NCI-H82 (cell line): ENCODE data around the gene DUOX1.
A peak's percentile ranks its signal among the peaks of the same experiment; 100 is the strongest.
"Not testable (repeated sequence)": the region's sequence is repeated elsewhere in the genome, so short reads cannot be mapped to it uniquely, and the experiment has no call there.

ENCODE experiments used
- DNase-seq: peaks from one replicate; lab custom pipeline; 2025; lab: John Stamatoyannopoulos, UW

The DUOX1 gene

DNA sequence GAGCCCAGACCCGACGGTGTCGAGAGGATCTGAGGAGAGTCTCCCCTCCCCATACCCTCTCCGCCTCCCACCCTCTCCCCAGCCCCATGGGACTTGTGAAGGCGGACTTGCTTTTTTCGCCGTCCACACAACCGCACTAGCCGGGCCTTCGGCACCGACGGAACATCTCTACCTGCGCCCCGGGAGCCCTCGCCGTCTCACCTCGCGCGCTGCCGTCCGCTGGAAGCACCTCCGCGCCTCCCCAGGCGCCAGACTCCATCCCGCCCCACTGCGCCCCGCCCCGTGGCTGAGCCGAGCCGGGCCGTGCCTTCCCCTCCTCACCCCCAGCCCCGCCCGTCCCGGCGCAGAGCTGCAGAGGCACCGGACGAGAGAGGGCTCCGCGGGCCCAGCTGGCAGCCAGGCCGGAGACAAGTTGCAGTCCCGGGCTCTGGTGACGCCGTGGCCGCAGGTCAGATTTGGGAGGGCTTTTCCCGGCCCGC, at the start of gene DUOX1, which contains the start of gene DUOXA1:
Gene DUOX1 (plus strand): TSS at position 344 of the 479 bp plus-strand sequence. CDS start 1,973 bp downstream, outside the sequence.
Gene DUOXA1 (minus strand): TSS at position 229 of the 479 bp plus-strand sequence. CDS start 6,865 bp downstream, outside the sequence.
- peak; percentile 38 for DNase-seq

DNA sequence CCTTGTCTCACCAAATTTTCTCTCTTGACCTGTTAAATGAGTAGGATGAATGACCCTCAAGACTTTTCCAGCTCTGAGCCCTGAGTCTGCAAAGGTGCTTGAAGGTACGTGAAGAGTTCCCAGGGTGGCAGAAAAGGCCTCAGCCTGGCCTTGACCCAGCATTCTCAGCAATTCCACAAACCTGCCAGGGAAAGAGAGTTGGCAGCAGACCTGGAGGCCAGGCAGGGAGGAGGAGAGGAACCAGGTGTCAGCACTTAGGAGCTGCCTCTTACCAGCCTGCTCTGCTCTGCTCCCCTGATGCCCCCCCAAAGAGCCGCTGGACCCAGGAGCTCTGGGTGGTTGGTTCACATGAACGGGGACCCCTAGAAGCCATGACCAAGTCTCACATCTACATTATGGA, 49.2 kb upstream of the DUOX1 start:
- not testable (repeated sequence) for DNase-seq

DNA sequence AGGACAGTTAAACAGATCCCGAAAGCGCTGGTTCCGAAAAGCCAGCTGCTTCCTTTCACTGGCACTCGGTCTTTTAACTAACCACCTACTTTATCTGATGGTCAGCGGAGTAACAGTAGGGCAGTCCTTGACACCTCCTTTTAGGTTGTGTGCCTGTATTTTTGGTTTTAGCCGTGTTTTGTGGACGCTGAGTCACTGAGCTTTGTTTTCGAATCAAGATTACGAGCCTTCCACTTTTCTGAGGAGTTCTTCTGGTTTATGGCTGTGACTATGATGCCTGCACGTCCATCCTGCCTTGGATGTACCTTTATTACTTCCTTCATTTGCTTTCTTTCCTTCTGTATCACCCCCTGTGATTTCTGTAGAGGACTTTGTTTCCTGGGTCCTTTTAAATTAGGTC, 47.4 kb upstream of the DUOX1 start:
- not testable (repeated sequence) for DNase-seq

DNA sequence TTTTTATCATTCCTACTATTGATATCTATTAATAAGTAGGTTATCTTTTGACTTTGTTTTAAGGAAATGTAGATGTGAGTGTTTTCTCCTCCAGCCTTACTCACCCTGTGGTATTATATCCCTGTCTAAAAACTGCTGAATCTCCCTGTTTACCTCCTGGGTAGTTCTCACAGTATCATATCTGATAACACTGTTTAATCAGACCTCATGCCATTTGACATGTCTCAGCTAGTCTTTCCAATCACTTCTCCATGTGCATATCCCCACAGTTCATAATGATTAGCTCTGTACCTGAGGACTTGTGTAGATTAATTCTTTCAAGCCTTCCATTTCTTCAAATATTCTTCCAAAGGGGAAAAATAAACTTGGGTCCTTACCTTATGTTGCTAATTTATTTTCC, 46.6 kb upstream of the DUOX1 start:
- DNase-seq = no peak

DNA sequence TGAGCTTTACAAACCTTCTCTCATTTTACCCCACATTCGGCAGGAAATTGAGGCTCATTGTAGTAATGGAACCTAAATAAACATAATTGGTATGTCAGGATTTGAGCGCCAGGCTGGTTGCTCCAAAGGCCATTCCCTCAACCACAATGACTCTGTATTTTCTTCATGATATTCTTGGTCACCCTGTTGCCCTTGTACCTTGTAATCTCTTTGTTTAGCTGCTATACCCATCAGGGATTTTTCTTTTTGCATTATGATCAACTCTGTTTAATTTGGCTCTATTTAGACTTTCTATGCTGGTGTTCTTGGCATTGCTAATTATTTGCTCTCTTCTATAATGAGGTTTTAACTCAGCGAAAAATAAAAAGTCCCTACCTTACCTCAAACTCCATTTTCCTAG, 45.6 kb upstream of the DUOX1 start:
- DNase-seq = no peak

DNA sequence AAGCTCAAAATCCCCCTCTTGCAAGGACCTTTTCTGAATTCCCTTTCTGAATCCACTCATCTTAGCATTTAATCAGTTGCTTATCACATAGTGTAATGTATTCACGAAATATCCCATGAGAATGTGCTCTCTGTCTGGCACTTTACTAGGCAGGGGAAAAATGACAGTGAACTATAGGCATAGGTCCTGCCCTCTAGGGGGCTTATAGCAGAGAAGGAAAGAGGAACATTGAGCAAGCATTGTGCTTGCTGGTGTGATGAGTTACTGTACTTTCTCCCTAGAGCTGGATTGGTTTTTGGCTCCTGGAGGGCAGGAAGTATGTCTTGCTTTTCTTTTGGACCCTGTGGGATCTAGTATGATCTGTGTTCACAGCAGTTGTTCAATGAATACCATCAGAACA, 42.3 kb upstream of the DUOX1 start:
- DNase-seq = peak; percentile 14

DNA sequence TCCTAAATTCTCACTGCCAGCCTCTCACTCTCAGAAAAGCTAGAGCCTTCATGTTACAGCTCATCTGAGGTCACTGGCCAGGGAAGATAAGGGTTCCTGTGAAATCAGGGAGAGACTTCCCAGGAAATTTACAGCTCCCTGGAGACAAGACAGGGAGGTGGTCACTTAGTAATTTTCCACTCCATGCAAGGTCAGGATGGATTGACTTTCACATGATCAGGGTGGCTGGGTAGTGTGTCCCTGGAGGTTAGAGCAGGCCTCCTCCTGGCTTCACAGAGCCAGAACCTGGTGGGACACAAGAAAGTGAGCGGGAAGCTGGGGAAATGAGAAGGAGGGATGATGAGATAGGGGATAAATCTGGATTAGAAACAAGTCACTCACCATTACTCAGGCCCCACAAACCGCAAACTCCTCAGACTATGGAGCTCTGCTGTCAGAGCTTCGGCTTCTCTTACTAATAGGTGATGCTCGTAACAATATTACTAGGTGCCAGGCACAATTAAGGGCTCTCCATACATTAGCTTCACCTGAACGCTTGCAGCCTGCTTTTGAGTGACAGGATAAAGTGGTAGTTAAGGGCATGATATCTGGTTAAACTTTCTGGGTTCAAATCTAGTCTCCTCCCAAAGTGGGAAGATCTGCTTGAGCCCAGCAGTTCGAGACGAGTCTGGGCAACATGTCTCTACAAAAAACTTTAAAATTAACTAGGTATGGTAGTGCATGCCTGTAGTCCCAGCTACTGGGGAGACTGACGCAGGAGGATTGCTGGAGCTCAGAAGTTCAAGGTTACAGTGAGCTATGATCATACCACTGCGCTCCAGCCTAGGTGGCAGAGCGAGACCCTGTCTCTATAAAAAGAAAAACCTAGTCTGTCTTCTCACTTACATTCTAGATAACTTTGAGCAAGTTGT, 40.7 kb upstream of the DUOX1 start:
- DNase-seq = peak; percentile 10

DNA sequence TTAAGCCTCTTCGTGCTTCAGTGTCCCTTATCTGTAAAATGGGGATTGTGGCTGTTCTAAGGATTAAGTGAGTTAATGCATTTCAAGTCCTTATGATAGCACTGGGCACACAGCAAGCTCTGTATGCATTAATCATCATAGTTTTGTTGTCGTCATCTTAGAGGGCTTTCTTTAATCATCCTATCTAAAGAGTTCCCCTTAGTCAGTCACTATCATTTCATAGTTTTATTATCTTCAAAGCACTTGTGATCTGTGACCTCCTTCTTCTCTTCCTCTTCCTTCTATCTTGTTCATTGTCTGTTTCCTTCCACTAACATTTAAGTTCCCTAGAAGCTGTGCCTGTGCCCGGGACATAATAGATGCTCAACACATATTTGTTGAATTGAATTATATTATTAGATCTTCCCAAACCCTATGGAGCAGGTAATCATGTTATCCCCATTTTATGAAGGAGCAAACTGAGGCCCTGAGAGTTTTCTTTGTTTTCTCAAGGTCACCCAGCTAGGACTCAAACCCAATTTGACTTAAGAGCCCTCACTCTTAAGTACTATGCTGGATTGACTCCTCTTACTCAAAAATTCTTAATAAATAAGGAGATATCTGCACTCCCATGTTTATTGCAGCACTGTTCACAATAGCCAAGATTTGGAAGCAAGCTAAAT, 40.0 kb upstream of the DUOX1 start:
- DNase-seq = no peak

DNA sequence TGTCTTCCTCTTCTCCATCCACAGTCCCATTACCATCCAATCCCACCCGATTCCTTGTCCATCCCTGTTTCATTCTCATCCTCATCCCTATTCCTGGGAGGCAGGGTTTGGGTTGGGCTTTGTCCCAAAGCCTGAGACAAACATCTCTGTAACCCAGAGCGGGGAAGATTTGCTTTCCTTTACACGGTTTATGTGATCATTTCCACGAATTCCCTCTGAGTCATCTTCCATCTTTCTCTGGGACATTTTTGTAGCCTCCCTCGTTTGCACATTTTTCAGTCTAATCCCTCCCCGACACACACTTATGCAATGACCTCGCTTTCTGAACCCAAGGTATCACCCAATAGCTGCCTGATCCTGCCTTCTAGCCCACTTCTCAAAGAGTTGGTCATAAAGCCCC, 38.6 kb upstream of the DUOX1 start:
- no peak for DNase-seq

DNA sequence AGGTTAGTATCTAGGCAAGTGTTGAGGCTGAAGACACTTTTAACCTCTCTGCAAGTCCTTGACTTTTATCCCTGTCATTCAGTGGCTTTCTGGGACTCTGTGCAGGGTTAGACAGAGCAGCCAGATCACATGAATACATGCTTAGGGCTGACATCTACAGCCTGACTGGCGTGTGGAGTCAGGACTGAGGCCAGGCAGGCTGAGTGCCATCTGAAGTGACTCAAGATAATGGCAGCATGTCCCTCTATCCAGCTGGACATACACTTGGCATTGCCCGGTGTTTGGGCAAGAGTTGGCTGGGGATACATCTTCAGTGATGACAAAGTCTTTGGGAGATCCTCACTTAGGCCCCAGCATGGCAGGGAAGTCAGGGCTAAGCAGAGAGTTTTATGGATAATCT, 38.2 kb upstream of the DUOX1 start:
- DNase-seq = no peak

DNA sequence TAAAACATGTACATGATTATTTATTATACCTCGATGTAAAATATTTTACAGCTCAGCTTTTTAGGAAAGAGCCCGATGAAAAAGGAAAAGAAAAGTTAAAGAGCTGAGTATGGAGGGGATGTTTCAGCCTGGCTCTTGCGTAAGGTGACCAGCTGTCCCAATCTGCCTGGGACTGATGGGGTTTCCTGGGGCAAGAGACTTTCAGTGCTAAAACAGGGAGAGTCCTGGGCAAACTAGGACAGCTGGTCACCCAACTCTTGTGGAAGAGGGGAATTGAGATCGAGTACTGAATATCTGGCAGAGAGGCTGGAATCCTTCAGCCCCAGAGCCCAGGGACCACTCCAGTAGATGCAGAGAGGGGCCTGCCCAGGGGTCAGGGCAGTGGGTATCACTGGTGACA, 36.8 kb upstream of the DUOX1 start:
- no peak for DNase-seq

DNA sequence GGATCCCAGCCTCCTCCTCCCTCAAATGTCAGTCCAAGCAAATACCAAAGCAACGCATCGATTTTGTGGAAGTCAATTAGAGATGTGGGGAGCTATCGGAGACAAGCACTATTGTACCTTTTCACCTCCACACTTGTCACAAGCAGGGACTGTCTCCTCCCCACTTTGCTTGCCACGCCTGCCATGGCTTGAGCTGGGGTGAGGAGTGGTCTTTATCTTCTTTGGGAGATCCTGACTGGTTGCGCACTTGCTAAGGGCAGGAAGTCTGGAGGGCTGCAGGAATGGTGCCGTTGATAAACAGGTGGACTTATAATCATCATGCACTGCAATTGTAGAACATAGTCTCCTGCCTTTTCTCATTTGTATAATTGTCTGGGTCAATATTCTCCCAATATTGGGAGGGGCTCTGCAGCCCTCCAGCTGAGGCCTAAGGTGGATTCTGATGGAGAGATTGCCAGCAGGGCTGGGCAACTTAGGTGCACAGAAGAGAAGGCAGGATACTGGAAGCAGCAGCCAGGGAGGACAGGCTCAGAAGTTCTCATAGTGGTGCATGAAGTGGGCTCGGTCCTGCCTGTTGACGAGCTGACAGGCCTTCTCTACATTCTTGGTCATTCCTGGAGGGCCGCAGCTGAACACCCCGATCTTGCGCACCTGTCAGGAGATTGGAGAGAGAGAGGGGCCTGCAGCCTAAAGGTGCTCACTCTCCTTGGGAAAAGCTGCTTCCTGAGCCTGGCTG, 36.0 kb upstream of the DUOX1 start:
- DNase-seq = no peak

DNA sequence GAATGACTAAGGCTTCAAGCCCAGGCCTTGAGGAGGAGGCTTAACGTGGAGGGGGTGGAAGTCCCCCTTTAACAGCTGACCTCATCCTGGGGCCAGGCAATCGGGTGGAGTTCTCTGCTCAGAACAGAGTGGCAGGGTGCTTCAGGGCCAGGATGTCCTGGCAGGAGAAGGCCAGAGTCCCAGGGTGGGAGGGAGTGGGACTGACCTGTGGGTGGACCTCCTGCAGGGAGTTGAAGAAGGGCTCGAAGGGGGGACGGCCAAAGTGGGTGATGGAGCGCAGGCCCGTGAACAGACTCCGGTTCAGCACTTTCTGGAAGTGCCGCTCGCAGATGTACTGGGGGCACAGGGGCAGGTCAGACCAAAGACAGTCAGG, 35.5 kb upstream of the DUOX1 start:
- DNase-seq = peak; percentile 10

DNA sequence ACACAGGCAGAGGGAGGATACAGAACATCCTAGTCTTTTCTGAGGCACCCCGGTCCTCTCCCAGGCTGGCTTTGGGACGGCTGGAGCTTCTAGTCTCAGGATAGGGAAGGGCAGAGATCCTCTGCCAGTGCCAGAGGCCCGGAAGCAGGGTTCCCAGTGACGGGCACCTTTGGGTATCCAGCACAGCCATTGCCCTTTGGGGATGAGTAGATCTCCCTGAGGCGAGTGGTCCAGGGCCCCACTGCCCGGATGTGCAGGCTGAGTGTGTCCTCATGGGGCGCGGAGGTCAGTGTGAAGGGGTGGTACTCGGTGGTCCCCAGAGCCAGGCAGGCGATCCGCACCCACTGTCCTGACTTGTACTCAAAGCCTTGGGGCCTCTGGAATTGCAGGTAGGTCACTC, 34.1 kb upstream of the DUOX1 start:
- DNase-seq = no peak

DNA sequence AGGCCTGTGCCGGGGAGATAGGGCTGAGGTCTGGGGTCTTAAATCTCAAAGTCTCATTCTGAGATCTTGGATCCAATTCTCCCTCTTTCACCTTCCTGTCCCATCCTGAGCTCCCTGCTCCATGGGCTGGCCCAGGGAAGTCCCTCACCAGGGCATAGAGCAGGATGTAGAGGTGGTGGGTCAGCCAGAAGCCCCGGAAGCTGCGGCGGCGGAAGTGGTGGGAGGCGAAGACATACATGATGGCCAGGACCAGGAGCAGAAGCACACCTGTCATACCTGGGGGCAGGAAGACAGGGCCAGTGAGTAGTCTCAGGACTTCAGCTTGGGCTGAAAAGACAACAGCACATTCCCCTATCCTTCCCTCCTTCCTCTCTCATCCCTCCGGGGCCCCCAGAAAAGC, 32.3 kb upstream of the DUOX1 start:
- no peak for DNase-seq

DNA sequence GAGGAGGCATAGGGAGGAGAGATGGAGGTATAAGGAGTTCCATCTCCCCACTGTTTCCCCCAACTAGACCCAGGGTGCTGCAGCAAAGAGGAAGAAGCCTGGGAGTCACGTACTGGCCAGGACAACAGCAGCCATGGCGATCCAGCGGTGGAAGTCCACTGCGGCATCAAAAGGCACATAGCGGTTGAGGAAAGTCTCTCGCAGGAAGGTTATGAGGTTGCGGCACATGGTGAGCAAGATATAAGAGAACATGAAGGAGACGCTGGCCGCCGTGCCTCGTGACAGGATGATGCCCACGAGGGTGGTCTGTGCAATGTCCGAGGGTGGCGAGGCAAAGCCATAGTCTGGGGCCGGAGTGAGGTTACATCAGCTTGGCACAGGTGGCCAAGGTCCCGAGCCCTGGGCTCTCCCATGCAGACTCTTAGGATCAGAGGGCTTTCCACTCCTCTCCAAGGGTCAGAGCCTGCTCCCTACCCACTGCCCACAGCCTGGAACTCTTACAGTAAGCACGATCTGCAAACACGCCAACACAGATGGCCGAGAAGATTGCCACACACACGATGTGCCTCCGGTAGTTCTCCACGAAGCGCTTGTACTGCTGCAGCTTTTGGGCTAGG, 30.1 kb upstream of the DUOX1 start:
- no peak for DNase-seq

DNA sequence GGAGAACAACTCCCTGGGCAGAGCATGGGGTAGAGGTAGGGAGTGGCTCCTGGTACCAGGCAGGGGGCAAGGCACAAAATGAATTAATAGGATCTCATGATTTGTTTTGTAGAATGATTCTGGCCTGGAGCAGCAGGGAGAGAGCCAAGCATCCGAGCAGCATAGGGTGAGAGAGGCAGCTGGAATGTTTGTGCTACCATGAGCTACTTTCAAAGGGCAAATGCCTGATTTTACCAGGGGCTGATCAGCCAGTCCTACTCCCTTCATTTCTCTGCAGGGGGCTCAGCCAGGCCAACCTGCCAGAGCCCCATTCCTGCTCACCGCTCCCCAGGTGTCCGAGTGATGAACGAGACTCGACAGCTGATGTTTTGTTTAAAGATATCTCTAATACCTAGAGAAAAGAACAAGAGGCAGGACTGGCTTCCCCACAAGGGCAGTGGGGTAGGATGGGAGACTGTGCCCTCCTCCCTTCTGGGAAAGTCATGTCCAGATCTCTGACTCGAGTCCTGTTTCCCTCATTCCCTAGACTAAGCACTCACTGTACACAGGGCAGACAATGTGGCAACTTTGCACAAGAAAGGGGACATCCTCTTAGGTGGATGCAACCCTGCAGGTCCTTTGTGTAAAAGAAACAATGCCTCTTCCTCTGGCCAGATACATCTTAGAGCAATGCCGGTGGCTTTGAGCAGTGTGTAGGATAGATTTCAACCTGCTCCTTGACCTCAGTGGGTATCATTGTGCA, 28.7 kb upstream of the DUOX1 start:
- no peak for DNase-seq

DNA sequence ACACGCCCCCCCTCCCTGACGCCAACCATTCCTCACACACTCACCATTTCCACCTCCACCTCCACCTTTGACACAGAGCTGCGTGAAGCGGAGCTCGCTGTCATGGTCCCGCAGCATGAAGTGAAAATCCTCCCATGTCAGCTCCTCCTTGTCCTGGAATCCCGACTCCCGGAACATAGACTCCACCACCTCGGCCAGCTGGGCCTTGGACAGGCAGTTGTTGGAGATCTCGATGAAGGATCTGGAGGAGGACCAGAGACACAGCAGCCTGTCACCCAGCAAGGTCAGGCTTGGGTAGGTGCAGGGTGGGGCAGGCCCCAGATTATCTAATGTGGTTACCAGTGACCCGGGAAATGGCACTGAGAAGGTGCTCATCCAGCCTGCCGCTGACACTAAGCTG, 28.0 kb upstream of the DUOX1 start:
- no peak for DNase-seq

DNA sequence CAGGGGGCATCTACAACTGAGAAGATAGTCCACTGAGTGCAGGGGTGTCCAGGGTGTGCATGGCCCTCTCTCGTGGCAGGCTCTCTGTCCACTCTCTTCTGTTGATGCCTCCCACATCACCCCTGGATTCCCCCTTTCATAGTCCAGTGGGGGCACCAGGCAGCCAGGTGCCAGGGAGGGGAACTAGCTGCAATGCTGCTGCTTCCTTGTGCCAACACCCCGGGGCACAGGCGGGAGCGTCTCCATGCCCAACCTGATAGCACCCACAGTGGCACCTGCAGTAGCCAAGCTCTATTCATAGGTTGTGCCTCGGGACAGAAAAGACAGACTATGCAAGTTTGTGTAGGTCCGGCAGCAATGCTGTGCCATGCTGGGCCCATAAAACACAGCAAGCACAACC, 27.6 kb upstream of the DUOX1 start:
- no peak for DNase-seq

DNA sequence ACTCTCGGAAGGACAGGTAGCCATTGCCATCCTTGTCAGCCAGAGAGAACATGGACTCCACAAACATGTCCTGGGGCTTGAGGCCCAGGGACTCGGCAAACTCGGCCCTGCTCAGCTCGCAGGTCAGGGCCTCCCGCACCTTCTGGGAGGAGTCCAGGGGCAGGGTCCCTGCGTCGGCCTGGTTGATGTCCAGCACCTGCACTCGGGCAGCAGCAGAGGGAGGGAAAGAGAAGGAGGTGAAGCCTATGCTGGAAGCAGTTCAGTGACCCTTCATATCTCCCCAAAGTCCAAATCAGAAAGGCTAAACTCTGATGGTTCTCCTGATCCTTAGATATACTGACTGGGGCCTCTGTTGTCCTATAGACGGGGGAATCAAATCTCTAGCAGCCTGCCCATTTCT, 25.6 kb upstream of the DUOX1 start:
- DNase-seq = not testable (repeated sequence)

DNA sequence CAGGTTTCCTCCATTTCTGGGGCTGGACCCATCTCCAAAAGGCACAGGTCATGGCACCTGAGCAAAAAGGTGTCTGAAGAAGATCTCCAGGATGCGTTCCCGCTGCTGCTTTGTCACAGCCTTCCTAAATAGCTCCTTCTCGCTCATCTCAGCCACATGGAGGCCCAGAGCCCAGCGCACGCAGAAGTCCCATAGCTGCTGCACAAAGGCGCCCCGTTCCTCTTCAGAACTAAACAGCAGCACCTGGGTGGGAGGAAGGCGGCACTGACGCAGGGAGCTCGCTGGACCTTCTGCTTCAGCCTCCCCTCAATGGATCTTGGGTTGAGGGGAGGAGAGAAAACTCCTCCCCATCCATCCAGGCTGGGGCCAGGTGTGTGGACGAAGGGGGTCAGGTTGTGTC, 24.2 kb upstream of the DUOX1 start:
- DNase-seq = no peak
